HCT116 (cell line): Measurements from ENCODE around the gene CD200.

Experiments used
- ATF3 ChIP-seq: IDR thresholded peaks from 2 replicates; pipeline ENCODE4 v1.6.1; 2012
- CEBPB ChIP-seq: IDR thresholded peaks from 2 replicates; pipeline ENCODE4 v1.6.1; 2012; ENCODE audit warnings: low read depth
- CTCF ChIP-seq, 3 experiments: fragments of 200-600 bp in 1 of 3; sonication (generic) in 1 of 3; IDR thresholded peaks in 2 of 3; conservative IDR thresholded peaks in 1 of 3; 2 replicates each; pipeline ENCODE4 v1.5.1; 2012 to 2017; ENCODE audit warnings: low read depth in 2 of 3, low read length in 2 of 3, antibody characterized with exemption in 1 of 3, borderline replicate concordance in 1 of 3, control low read depth in 1 of 3, mild to moderate bottlenecking in 1 of 3, mixed read lengths in 1 of 3, mixed run types in 1 of 3, moderate library complexity in 1 of 3; ENCODE audit not compliant: insufficient read depth in 1 of 3
- POLR2A ChIP-seq: IDR thresholded peaks from 2 replicates; pipeline ENCODE4 v1.7.0; 2011; ENCODE audit warnings: borderline replicate concordance; ENCODE audit not compliant: insufficient read depth, insufficient read length; ENCODE audit errors: extremely low read depth
- ZNF274 ChIP-seq: fragments of 200-500 bp; sonication (Bioruptor generic); IDR thresholded peaks from 2 replicates; pipeline ENCODE4 v1.6.1; 2014; ENCODE audit warnings: mild to moderate bottlenecking, low read depth, low read length, inconsistent platforms

GRCh38 chr3:112357930-112358780, 25.2 kb downstream of the CD200 start:
- TF ChIP-seq ATF3 (no peak), POLR2A (no peak), CEBPB (no peak), CTCF (IDR thresholded peaks at IDR 0.05 in 2 of 3, conservative IDR thresholded peaks at IDR 0.05 in 1 of 3; ENCODE audit: borderline replicate concordance in 1 of 3, insufficient read depth in 1 of 3, low read depth in 2 of 3, low read length in 2 of 3) (no peak), ZNF274 (no peak)
